GM20431 (cell line): ENCODE measurements around the gene SOS2.
"Not testable (repeated sequence)": the region's sequence is repeated elsewhere in the genome, so short reads cannot be mapped to it uniquely, and the experiment has no call there.

ENCODE experiments used
- in situ Hi-C: fragments of 300-500 bp; cut with MseI, MboI; formaldehyde crosslinking; loops from one replicate; pipeline ENCODE4 v1.15.0; 2020; ENCODE audit warnings: low sequenced_read_pairs; ENCODE audit not compliant: unreplicated experiment

SOS2 gene

GRCh38 chr14:50088731-50089130 is 142.6 kb downstream of the SOS2 start:
- in situ Hi-C loops: no loop called here

DNA sequence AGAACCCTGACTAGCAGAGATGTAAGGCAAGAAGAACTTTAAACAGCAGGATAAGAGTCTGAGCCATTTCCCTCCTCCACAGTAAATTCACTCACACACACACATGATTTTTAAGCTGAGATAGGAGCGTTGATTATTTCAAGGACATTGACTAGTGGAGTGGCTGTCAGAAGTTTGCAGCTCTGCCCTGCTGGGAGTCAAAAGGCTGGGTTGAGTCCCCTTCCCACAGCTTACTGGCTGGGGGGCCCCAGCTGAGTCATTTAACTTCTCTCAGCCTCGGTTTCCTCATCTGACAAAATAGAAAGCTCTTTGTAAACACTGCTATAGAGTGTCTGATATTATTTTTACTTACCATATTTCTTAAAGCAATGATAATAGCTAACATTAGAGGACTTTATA is 143.3 kb downstream of the SOS2 start:
- in situ Hi-C loops: no loop called here

- in situ Hi-C loops: no loop called here
Measured at GRCh38 chr14:50087341-50088116, 143.8 kb downstream of the SOS2 start.

DNA sequence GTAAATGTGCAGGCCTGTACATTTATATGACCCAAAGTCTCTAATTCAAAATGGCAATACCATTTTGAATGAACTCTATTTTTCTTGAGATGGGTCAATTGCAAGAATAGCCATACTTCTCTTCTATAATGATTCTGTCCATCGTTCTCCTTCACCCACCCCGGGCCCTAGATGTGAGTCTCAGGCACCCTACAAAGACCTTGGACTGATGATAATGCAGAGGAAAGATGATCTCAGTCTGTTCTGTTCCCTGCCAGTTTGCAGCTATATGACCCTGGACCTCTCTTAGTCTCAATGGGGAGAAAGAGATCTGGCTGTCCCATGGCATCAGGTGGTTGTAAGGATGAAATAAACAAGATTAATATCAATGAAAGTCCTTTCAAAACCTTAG is 145.1 kb downstream of the SOS2 start:
- in situ Hi-C loops: no loop called here

DNA sequence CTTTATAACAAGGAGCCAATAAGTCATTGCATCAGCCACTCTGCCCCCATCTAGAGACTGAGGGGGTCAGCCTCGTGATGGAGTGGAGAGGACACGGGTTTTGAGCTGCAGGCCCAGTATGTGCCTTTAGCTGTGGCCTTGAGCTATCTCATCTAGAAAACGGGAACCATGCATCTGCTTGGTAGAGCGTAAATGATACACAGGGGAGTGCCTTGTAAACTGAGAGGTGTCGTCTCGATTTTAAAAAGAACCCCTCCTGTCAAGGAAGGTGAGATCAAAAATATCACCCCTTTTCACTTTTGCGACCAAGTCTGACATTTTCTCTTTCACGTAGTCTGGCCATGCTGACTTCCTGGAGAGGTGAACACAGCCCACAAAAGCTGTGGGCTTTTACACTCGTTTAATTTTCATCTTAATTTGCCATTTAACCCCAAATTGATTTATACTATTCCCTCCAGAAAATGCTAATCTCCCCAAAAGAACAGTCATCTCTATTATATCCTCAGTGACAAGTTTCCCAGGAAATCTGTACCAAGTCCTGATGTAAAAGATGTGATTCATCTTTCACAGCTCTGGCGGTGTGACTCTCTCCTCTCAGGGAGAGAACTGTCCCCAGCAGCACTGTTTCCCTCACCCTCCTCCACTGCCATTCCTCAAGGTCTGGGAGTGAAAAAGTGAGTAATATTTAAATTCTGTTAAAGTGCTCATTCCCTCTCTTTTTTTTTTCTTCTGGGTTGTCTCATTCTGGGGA is 145.6 kb downstream of the SOS2 start:
- in situ Hi-C loops: no loop called here

DNA sequence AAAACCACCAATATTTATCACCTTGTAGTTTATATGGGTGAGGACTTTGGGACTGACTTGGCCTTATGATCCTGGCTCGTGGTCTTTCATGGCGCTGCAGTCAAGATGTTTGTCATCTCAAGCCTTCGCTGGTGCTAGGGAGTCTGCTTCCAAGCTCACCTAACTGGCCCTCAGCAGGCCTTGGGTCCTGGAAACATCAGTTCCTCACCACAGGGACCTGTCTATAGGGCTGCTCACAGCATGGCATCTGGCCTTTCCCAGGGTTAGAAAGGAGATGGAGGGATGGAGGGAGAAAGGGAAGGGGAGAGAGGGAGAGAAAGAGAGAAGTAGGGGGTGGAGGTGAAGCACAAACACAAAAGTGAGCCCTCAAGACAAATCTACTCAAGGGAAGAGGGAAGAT is 146.7 kb downstream of the SOS2 start:
- in situ Hi-C loops: no loop called here

- in situ Hi-C loops: no loop called here
Measured at GRCh38 chr14:50083467-50084337, 147.7 kb downstream of the SOS2 start.

GRCh38 chr14:50082784-50083466 is 148.5 kb downstream of the SOS2 start:
- in situ Hi-C loops: no loop called here

DNA sequence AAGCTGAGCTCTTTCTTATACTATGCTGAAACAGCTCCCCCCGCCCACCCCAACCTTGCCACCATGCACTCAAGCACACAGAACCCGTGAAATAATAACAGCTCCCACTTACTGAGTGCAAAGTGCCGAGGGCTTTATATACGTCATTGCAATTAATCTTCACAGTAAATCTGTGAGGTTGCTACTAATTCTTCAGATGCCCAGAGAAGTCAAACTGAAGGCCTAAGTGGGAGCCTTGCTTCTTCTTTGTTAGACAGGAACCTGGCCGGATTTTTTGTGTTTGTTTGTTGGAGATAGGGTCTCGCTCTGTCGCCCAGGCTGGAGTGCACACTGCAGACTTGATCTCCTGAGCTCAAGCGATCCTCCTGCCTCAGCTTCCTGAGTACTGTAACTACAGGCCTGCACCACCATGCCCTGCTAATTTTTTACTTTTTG is 149.1 kb downstream of the SOS2 start:
- in situ Hi-C loops: no loop called here

DNA sequence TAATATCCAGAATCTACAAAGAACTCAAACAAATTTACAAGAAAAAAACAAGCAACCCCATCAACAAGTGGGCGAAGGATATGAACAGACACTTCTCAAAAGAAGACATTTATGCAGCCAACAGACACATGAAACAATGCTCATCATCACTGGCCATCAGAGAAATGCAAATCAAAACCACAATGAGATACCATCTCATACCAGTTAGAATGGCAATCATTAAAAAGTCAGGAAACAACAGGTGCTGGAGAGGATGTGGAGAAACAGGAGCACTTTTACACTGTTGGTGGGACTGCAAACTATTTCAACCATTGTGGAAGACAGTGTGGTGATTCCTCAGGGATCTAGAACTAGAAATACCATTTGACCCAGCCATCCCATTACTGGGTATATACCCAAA is 152.3 kb downstream of the SOS2 start:
- in situ Hi-C loops: not testable (repeated sequence)

- in situ Hi-C loops: not testable (repeated sequence)
Measured at GRCh38 chr14:50073663-50074062, 157.7 kb downstream of the SOS2 start.

DNA sequence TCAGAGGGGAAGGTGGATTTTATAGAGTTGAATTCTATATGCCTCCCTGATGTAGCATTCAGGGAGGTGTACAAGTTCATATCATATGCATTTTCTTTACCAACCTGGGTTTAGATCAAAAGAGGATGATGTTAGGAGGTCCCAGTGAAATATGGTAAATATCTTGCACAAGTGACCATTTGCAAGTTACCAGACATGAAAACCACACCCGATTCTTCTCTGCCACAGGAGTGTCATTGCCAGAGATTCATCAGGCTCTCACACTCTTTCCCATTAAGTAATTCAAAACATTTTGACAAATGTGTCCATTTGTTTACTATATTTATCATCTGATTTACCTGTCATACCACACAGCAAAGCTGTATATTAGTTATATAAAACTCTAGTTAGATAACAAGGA is 159.0 kb downstream of the SOS2 start:
- in situ Hi-C loops: no loop called here

- in situ Hi-C loops: no loop called here
Measured at GRCh38 chr14:50070840-50071548, 160.4 kb downstream of the SOS2 start.

DNA sequence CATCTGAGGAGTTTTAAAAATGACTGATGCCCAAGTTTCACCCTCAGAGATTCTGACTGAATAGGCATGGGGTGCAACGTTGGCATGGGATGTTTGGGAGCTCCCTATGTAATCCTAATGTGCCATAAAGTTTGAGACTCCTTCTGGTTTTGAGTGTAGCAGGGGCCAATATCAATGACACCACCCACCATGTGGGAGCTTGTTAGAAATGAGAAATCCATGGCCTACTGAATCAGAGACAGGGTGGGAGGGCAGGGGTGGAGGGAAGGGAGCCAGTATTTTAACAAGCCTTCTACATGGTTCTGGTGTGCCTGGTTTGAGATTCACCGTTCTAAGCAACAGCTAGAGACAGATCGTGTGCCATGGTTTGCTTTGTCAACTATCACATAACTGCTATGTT is 161.1 kb downstream of the SOS2 start:
- in situ Hi-C loops: no loop called here

DNA sequence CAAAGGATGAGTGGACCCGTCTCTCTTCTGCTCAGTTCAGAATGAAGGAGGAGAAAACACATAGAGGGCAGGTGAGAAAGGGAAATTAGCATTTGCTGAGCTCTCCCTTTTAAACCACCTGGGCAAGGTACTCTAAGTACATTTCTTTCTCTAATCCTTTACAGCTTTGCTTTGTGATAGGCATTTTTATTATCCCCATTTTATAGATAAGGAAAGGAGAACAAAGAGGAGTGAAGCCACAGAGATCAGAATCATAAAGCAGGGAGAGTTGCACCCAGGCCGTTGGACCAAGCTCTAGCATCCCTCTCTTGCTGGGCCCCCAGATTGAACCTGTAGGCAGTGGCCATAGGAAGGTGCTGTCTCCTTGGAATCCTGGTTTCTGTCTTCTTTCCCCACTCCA is 162.1 kb downstream of the SOS2 start:
- in situ Hi-C loops: no loop called here

- in situ Hi-C loops: no loop called here
Measured at GRCh38 chr14:50068496-50068895, 162.9 kb downstream of the SOS2 start.

DNA sequence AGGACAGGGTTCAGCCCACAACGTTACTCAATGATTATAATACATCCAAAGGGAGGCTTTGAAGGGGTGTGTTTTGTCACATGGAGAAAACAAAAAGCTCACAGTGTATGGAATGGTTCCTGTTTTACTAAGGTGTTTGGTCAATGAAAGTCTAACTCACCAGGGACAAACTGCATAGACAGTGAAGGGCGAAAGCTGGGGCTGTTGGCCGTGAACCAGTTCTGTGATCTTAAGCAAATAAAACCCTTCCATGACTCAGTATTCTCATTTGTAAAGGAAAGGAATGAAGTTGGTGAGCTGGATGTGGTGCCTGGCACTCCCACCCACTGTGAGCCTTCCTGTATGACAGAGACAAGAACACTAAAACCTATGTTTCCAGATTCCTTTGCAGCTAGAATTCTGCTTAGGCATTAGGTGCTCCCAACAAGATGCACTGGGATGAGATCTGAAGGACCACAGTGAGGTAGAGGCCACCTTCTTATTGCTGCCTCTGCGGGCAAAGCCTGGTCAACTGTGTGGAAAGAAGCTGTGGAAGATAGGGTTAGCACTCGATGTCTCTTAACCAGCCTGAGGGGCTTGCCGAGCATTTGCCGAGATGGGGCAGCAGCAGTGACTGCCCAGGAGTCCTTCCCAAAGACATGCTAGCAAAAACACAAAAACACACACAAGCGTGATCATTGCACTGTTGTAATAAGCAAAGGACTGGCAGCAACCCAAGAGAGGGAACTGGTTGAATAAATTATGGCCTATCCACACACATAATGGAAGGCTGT is 163.5 kb downstream of the SOS2 start:
- in situ Hi-C loops: no loop called here
